ENCODE results near the gene GDI1.
A peak's percentile ranks its signal among the peaks of the same experiment; 100 is the strongest.
"Not testable (repeated sequence)": the region's sequence is repeated elsewhere in the genome, so short reads cannot be mapped to it uniquely, and the experiment has no call there.

The GDI1 gene

GRCh38 chrX:154436983-154437752, at the start of gene GDI1:
TSS of gene GDI1 (plus strand) at chrX:154437154. CDS start at chrX:154437255, 101 bp downstream.
- H3K27me3 Mint-ChIP-seq: no peaks in the 10 kb centered on the region
- peak within 1 kb of the TSS; percentile 76 for H3K27ac Mint-ChIP-seq
- H3K4me1 Mint-ChIP-seq (ENCODE audit: low read depth): peaks cover 56% of the 10 kb centered on the region
- H3K4me3 Mint-ChIP-seq: peak within 1 kb of the TSS; percentile 87
- no peaks in the 10 kb centered on the region for H3K9me3 Mint-ChIP-seq
- H3K36me3 Mint-ChIP-seq (ENCODE audit: low read depth): peaks cover 93% of the 10 kb centered on the region
- intact Hi-C loops (cut with micrococcal nuclease): no loop called here

GRCh38 chrX:154388094-154388493, 48.9 kb upstream of the GDI1 start:
- intact Hi-C loops (cut with micrococcal nuclease); H3K27me3 Mint-ChIP-seq: not testable (repeated sequence)

GRCh38 chrX:154388649-154389048, 48.3 kb upstream of the GDI1 start:
- H3K27ac Mint-ChIP-seq; H3K9me3 Mint-ChIP-seq; intact Hi-C loops (cut with micrococcal nuclease); H3K4me3 Mint-ChIP-seq; H3K36me3 Mint-ChIP-seq (ENCODE audit: low read depth); H3K27me3 Mint-ChIP-seq: not testable (repeated sequence)
- H3K4me1 Mint-ChIP-seq (ENCODE audit: low read depth): peaks cover 11% of the 10 kb centered on the region

More at GRCh38 chrX:154388094-154388493, 48.9 kb upstream of the GDI1 start:
- peaks cover 17% of the 10 kb centered on the region for H3K4me1 Mint-ChIP-seq (ENCODE audit: low read depth)
- H3K9me3 Mint-ChIP-seq; H3K4me3 Mint-ChIP-seq; H3K27ac Mint-ChIP-seq; H3K36me3 Mint-ChIP-seq (ENCODE audit: low read depth): not testable (repeated sequence)

GRCh38 chrX:154389812-154390747, 46.9 kb upstream of the GDI1 start:
- not testable (repeated sequence) for H3K9me3 Mint-ChIP-seq; H3K27ac Mint-ChIP-seq; H3K4me1 Mint-ChIP-seq (ENCODE audit: low read depth)

GRCh38 chrX:154396363-154396762, 40.6 kb upstream of the GDI1 start:
- peaks cover 36% of the 10 kb centered on the region for H3K36me3 Mint-ChIP-seq (ENCODE audit: low read depth)
- intact Hi-C loops (cut with micrococcal nuclease): not testable (repeated sequence)
- peak overlapping the region; percentile 91 for H3K4me3 Mint-ChIP-seq

More at GRCh38 chrX:154389812-154390747, 46.9 kb upstream of the GDI1 start:
- H3K27me3 Mint-ChIP-seq; H3K4me3 Mint-ChIP-seq; H3K36me3 Mint-ChIP-seq (ENCODE audit: low read depth); intact Hi-C loops (cut with micrococcal nuclease): not testable (repeated sequence)

GRCh38 chrX:154396973-154397887, 39.7 kb upstream of the GDI1 start:
- Mint-ChIP-seq H3K4me3 (peak overlapping the region; percentile 91), H3K27me3 (no peaks in the 10 kb centered on the region), H3K4me1 (ENCODE audit: low read depth) (peaks cover 6% of the 10 kb centered on the region), H3K36me3 (ENCODE audit: low read depth) (peaks cover 44% of the 10 kb centered on the region), H3K27ac (peak overlapping the region; percentile 99), H3K9me3 (no peaks in the 10 kb centered on the region)
- intact Hi-C loops (cut with micrococcal nuclease): no loop called here

More at GRCh38 chrX:154396363-154396762, 40.6 kb upstream of the GDI1 start:
- not testable (repeated sequence) for H3K9me3 Mint-ChIP-seq; H3K4me1 Mint-ChIP-seq (ENCODE audit: low read depth); H3K27me3 Mint-ChIP-seq
- peak overlapping the region; percentile 99 for H3K27ac Mint-ChIP-seq

- intact Hi-C loops (cut with micrococcal nuclease): no loop called here
- H3K36me3 Mint-ChIP-seq (ENCODE audit: low read depth): peaks cover 53% of the 10 kb centered on the region
- H3K9me3 Mint-ChIP-seq: no peaks in the 10 kb centered on the region
- no peaks in the 10 kb centered on the region for H3K27me3 Mint-ChIP-seq
- peak within 1 kb of the TSS; percentile 91 for H3K4me3 Mint-ChIP-seq
- peak within 1 kb of the TSS; percentile 99 for H3K27ac Mint-ChIP-seq
- H3K4me1 Mint-ChIP-seq (ENCODE audit: low read depth): peaks cover 12% of the 10 kb centered on the region
Measured at GRCh38 chrX:154397888-154398667, 38.9 kb upstream of the GDI1 start, which contains the start of gene RPL10. TSS of gene RPL10 (plus strand) at chrX:154398377. CDS start at chrX:154398520, 143 bp downstream.

- Mint-ChIP-seq H3K36me3 (ENCODE audit: low read depth) (peaks cover 61% of the 10 kb centered on the region), H3K4me3 (peak overlapping the region; percentile 91), H3K4me1 (ENCODE audit: low read depth) (peaks cover 12% of the 10 kb centered on the region), H3K27me3 (no peaks in the 10 kb centered on the region), H3K27ac (peak overlapping the region; percentile 99), H3K9me3 (no peaks in the 10 kb centered on the region)
- intact Hi-C loops (cut with micrococcal nuclease): no loop called here
Measured at GRCh38 chrX:154398668-154399526, 38.1 kb upstream of the GDI1 start.

- H3K4me1 Mint-ChIP-seq (ENCODE audit: low read depth): peaks cover 18% of the 10 kb centered on the region
- no peaks in the 10 kb centered on the region for H3K27me3 Mint-ChIP-seq
- no peaks in the 10 kb centered on the region for H3K9me3 Mint-ChIP-seq
- peak overlapping the region; percentile 99 for H3K27ac Mint-ChIP-seq
- peaks cover 70% of the 10 kb centered on the region for H3K36me3 Mint-ChIP-seq (ENCODE audit: low read depth)
- peak overlapping the region; percentile 91 for H3K4me3 Mint-ChIP-seq
- intact Hi-C loops (cut with micrococcal nuclease): loop anchor here (10.0 kb wide), 1 partner anchor 55 kb away; the partner anchor contains the start of gene PLXNA3
Measured at GRCh38 chrX:154399527-154400368, 37.2 kb upstream of the GDI1 start.

GRCh38 chrX:154400369-154400817, 36.6 kb upstream of the GDI1 start:
- not testable (repeated sequence) for H3K9me3 Mint-ChIP-seq, H3K27ac Mint-ChIP-seq, H3K27me3 Mint-ChIP-seq
- H3K4me1 Mint-ChIP-seq (ENCODE audit: low read depth): peaks cover 22% of the 10 kb centered on the region
- peak overlapping the region; percentile 91 for H3K4me3 Mint-ChIP-seq
- peaks cover 76% of the 10 kb centered on the region for H3K36me3 Mint-ChIP-seq (ENCODE audit: low read depth)
- intact Hi-C loops (cut with micrococcal nuclease): loop anchor here (10.0 kb wide), 1 partner anchor 54 kb away; the partner anchor contains the start of gene PLXNA3

GRCh38 chrX:154401045-154401799, 35.7 kb upstream of the GDI1 start:
- H3K27ac Mint-ChIP-seq: no peak overlapping the region
- peaks cover 24% of the 10 kb centered on the region for H3K4me1 Mint-ChIP-seq (ENCODE audit: low read depth)

More at GRCh38 chrX:154401045-154401799, 35.7 kb upstream of the GDI1 start:
- no peak overlapping the region for H3K4me3 Mint-ChIP-seq
- H3K9me3 Mint-ChIP-seq: no peaks in the 10 kb centered on the region
- H3K27me3 Mint-ChIP-seq: no peaks in the 10 kb centered on the region
- intact Hi-C loops (cut with micrococcal nuclease): loop anchor here (10.0 kb wide), 1 partner anchor 54 kb away; the partner anchor contains the start of gene PLXNA3
- peaks cover 78% of the 10 kb centered on the region for H3K36me3 Mint-ChIP-seq (ENCODE audit: low read depth)

Data from dendritic cell treated with granulocyte-macrophage colony-stimulating factor and Interleukin-4, amounts not matched to agents 40 ng/mL and 50 ng/mL, for 4 days (primary cell).